Measurements from ENCODE around the gene IL1A.

IL1A gene

GRCh38 chr2:112814278-112814677, 30.0 kb upstream of the IL1A start:
- no peak overlapping the region for H3K4me3 ChIP-seq (ENCODE audit: low read length)
- no peaks in the 10 kb centered on the region for H3K27me3 ChIP-seq (ENCODE audit: insufficient read depth, low read length)
- no peak overlapping the region for H3K9ac ChIP-seq (ENCODE audit: low read depth, low read length)
- WGBS, result 31% methylated on average over 2 of the region's 2 CpGs
- H3K36me3 ChIP-seq (ENCODE audit: insufficient read depth, low read length), result no peaks in the 10 kb centered on the region
- peaks cover 36% of the 10 kb centered on the region for H3K4me1 ChIP-seq (ENCODE audit: insufficient read depth, low read length)
- H3K27ac ChIP-seq (ENCODE audit: low read depth, low read length), result peak overlapping the region; percentile 38; the same call in 1 of the 2 replicates
- no peaks in the 10 kb centered on the region for H3K9me3 ChIP-seq (ENCODE audit: insufficient read depth, low read depth, low read length)

DNA sequence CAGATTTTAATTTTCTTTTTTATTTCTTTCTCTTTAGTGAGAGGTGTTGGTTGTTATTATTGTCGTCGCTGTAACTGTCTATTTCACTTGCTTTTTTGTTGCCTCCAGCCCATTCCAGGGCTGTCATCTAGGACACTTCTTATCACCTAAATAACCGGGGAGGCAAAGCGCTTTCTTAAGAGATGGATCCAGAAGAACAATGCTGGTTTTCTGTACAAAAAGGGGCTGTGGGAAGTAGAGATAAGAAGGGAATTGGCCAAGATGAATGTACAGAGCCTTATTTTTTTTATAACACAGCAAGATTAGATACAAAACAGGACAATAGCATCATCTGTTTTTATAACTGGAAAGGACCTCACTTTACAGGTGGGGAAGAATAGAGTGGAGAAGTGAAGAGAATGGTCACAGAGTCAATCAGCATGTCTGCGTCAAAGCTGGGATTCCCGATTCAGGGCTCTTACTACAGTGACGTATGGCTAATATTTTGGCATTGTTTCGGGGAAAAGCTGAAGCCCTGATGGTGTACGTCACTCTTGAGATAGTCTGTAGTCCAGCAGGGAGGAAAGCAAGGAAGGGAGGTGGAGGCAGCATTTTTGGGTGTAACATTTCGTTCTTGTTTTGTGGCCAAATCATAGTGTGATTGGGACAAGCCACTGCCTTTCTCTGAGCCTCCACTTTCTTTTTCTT, 29.1 kb upstream of the IL1A start:
- Histone ChIP-seq H3K9me3 (ENCODE audit: insufficient read depth, low read depth, low read length) (no peaks in the 10 kb centered on the region), H3K4me1 (ENCODE audit: insufficient read depth, low read length) (peaks cover 33% of the 10 kb centered on the region), H3K4me3 (ENCODE audit: low read length) (no peak overlapping the region), H3K9ac (ENCODE audit: low read depth, low read length) (no peak overlapping the region), H3K36me3 (ENCODE audit: insufficient read depth, low read length) (no peaks in the 10 kb centered on the region), H3K27ac (ENCODE audit: low read depth, low read length) (no peak overlapping the region), H3K27me3 (ENCODE audit: insufficient read depth, low read length) (no peaks in the 10 kb centered on the region)
- WGBS, result 92% methylated on average over 8 of the region's 10 CpGs

- H3K27me3 ChIP-seq (ENCODE audit: insufficient read depth, low read length), result no peaks in the 10 kb centered on the region
- H3K9me3 ChIP-seq (ENCODE audit: insufficient read depth, low read depth, low read length), result no peaks in the 10 kb centered on the region
- no peak overlapping the region for H3K9ac ChIP-seq (ENCODE audit: low read depth, low read length)
- WGBS, result 60% methylated on average over 13 of the region's 14 CpGs
- no peak overlapping the region for H3K27ac ChIP-seq (ENCODE audit: low read depth, low read length)
- H3K4me1 ChIP-seq (ENCODE audit: insufficient read depth, low read length), result peaks cover 29% of the 10 kb centered on the region
- H3K4me3 ChIP-seq (ENCODE audit: low read length), result no peak overlapping the region
- no peaks in the 10 kb centered on the region for H3K36me3 ChIP-seq (ENCODE audit: insufficient read depth, low read length)
These were observed 28.3 kb upstream of the IL1A start for GRCh38 chr2:112812318-112813267.

DNA sequence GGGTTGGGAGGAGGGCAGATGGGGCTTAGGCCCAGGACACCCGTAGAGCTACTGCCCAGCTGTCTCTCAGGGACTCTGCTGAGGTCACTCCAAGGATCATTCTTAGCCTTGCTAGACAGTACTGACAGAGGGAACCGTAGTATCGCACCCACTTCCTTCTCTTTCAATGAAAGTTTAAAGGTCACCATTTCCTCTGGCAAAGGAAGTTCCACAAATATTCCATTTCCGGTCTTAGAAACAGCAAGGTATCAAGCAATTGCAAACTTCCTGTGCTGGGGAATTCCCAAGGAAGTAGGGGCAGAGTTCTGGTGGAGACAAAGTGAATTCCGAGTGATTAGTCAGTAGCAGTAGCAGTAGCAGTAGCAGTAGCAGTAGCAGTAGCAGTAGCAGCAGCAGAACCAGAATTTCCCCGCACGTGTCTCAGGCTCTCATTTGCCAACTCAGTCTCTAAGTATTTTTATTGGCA, 27.6 kb upstream of the IL1A start:
- Histone ChIP-seq H3K4me1 (ENCODE audit: insufficient read depth, low read length) (peaks cover 24% of the 10 kb centered on the region), H3K27ac (ENCODE audit: low read depth, low read length) (no peak overlapping the region), H3K27me3 (ENCODE audit: insufficient read depth, low read length) (no peaks in the 10 kb centered on the region), H3K9ac (ENCODE audit: low read depth, low read length) (no peak overlapping the region), H3K4me3 (ENCODE audit: low read length) (no peak overlapping the region), H3K36me3 (ENCODE audit: insufficient read depth, low read length) (no peaks in the 10 kb centered on the region), H3K9me3 (ENCODE audit: insufficient read depth, low read depth, low read length) (no peaks in the 10 kb centered on the region)
- WGBS, result 82% methylated on average over 7 of the region's 7 CpGs

- Histone ChIP-seq H3K4me3 (ENCODE audit: low read length) (no peak overlapping the region), H3K36me3 (ENCODE audit: insufficient read depth, low read length) (no peaks in the 10 kb centered on the region), H3K4me1 (ENCODE audit: insufficient read depth, low read length) (peaks cover 22% of the 10 kb centered on the region), H3K27ac (ENCODE audit: low read depth, low read length) (no peak overlapping the region), H3K9ac (ENCODE audit: low read depth, low read length) (no peak overlapping the region), H3K27me3 (ENCODE audit: insufficient read depth, low read length) (no peaks in the 10 kb centered on the region), H3K9me3 (ENCODE audit: insufficient read depth, low read depth, low read length) (no peaks in the 10 kb centered on the region)
- WGBS, result 90% methylated on average over 3 of the region's 3 CpGs
These were observed 27.1 kb upstream of the IL1A start for GRCh38 chr2:112811276-112811831.

DNA sequence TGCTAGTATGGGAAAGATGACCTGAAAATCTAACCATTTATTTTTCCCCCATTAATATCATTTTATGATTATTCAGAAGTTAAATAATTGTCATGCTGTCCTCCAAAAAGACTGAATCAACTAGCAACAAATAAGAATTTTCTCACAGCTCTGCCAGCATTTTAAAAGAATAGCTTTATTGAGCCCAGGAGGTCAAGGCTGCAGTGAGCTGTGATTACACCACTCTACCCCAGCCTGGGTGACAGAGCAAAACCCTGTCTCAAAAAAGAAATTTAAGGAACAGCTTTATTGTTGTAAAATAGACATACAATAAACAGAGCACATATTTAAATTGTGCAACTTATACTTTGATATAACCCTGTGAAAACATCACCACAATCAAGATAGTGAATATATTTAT, 24.8 kb upstream of the IL1A start:
- Histone ChIP-seq H3K36me3 (ENCODE audit: insufficient read depth, low read length) (no peaks in the 10 kb centered on the region), H3K4me1 (ENCODE audit: insufficient read depth, low read length) (peaks cover 21% of the 10 kb centered on the region), H3K27me3 (ENCODE audit: insufficient read depth, low read length) (no peaks in the 10 kb centered on the region), H3K9ac (ENCODE audit: low read depth, low read length) (no peak overlapping the region), H3K9me3 (ENCODE audit: insufficient read depth, low read depth, low read length) (no peaks in the 10 kb centered on the region), H3K4me3 (ENCODE audit: low read length) (no peak overlapping the region), H3K27ac (ENCODE audit: low read depth, low read length) (no peak overlapping the region)

DNA sequence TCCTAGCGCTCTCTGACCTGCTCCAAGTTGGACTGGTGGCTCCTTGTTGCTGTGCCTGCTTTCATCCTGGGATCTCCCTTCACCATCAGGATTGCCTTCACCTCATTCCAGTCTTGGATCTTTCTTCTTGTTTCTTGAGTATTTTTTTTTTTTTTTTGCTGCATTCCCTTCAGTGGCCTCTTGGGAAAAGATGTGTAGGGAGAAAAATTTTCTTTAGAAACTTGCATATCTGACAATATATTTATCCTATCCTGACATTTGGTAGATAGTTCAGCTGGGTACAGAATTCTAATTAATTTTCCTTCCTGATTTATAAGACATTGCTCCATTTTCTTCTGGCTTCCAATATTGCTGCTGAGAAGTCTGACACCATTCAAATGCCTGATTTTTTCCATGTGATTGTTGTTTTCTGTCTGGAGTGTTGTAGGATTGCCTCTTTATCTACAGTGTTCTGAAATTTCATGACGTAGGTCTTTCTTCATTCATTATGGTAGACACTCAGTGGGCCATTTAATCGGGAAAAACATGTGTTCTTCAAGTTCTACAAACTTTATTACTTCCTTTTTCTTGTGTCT, 23.0 kb upstream of the IL1A start:
- 94% methylated on average over 3 of the region's 3 CpGs for WGBS
- no peak overlapping the region for H3K9ac ChIP-seq (ENCODE audit: low read depth, low read length)
- H3K4me3 ChIP-seq (ENCODE audit: low read length), result no peak overlapping the region
- no peaks in the 10 kb centered on the region for H3K27me3 ChIP-seq (ENCODE audit: insufficient read depth, low read length)
- no peaks in the 10 kb centered on the region for H3K9me3 ChIP-seq (ENCODE audit: insufficient read depth, low read depth, low read length)
- no peak overlapping the region for H3K27ac ChIP-seq (ENCODE audit: low read depth, low read length)
- H3K4me1 ChIP-seq (ENCODE audit: insufficient read depth, low read length), result peaks cover 7% of the 10 kb centered on the region
- no peaks in the 10 kb centered on the region for H3K36me3 ChIP-seq (ENCODE audit: insufficient read depth, low read length)

GRCh38 chr2:112805542-112805941, 21.2 kb upstream of the IL1A start:
- Histone ChIP-seq H3K27ac (ENCODE audit: low read depth, low read length) (no peak overlapping the region), H3K27me3 (ENCODE audit: insufficient read depth, low read length) (no peaks in the 10 kb centered on the region), H3K9me3 (ENCODE audit: insufficient read depth, low read depth, low read length) (no peaks in the 10 kb centered on the region), H3K9ac (ENCODE audit: low read depth, low read length) (no peak overlapping the region), H3K4me1 (ENCODE audit: insufficient read depth, low read length) (no peaks in the 10 kb centered on the region), H3K36me3 (ENCODE audit: insufficient read depth, low read length) (no peaks in the 10 kb centered on the region), H3K4me3 (ENCODE audit: low read length) (no peak overlapping the region)
- WGBS, result 92% methylated on average over 11 of the region's 11 CpGs

DNA sequence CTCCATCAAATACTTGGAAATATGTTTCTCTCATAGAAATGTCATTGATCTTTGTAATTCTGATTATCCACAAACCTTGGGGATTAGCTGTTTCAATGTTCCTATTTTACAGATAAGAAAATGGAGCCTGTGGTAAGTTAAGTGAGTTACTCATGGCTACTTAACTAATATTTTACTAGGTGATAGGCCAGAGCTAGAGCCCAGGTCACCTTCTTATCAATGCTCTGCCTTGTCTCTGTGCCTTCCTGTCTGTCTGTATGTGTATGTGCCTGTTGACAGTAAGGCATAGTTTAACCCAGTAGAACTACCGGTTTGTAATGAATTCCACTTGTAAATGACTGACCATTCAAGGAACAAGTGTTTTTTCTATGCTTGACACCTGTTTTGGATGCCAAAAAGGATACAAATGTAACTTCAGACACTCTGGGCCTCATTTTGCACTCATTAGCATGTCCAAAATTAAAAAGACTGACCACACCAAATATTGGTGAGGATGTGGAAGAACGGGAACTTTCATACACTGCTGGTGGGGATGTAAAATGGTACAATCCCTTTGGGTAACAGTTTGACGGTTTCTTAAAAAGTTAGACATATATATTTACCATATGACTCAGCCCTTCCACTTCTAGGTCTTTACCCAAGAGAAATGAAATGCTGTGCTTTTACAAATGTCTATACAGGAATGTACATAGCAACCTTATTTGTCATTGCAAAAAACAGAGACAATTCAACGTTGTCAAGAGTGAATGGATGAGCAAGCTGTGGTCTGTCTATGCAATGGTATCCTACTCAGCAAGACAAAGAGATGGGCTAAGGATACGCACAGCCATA, 19.6 kb upstream of the IL1A start:
- H3K9me3 ChIP-seq (ENCODE audit: insufficient read depth, low read depth, low read length), result no peaks in the 10 kb centered on the region
- no peak overlapping the region for H3K9ac ChIP-seq (ENCODE audit: low read depth, low read length)
- H3K4me1 ChIP-seq (ENCODE audit: insufficient read depth, low read length), result no peaks in the 10 kb centered on the region
- H3K36me3 ChIP-seq (ENCODE audit: insufficient read depth, low read length), result no peaks in the 10 kb centered on the region
- no peaks in the 10 kb centered on the region for H3K27me3 ChIP-seq (ENCODE audit: insufficient read depth, low read length)
- H3K4me3 ChIP-seq (ENCODE audit: low read length), result no peak overlapping the region
- no peak overlapping the region for H3K27ac ChIP-seq (ENCODE audit: low read depth, low read length)
- WGBS, result 89% methylated on average over 4 of the region's 5 CpGs

DNA sequence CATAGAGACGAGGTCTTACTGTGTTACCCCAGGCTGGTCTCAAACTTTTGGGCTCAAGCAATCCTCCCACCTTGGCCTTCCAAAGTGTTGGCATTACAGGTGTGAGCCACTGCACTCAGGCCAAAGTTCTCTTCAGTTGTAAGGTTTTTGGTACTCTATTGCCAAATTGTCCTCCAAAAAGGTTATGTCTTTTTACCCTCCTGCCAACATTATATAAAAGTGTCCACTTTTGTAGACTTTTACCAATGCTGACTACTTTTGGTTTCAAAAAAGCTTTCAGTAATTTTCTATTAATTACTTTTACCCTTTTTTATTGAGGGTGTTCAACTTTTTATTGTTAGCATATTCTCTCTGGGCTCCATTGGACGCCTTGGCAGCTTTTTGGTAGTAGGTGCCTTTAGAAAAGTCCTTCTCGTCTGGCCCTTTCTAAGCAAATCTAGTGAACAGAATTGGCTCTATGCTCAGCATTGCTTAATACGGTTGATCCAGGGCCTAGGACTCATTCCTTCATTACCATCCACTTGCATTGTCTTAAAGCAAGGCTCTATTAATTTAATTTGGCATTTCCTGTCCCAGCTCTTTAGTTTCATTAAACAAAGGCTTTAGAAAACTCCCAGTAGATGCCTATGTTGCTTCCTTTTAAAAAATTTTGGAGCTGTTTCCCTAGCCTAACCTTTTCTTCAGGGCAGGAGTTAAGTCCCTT, 16.7 kb upstream of the IL1A start:
- H3K9me3 ChIP-seq (ENCODE audit: insufficient read depth, low read depth, low read length), result no peaks in the 10 kb centered on the region
- no peak overlapping the region for H3K9ac ChIP-seq (ENCODE audit: low read depth, low read length)
- no peaks in the 10 kb centered on the region for H3K27me3 ChIP-seq (ENCODE audit: insufficient read depth, low read length)
- WGBS, result 87% methylated on average over 4 of the region's 4 CpGs
- H3K4me1 ChIP-seq (ENCODE audit: insufficient read depth, low read length), result no peaks in the 10 kb centered on the region
- no peak overlapping the region for H3K27ac ChIP-seq (ENCODE audit: low read depth, low read length)
- no peak overlapping the region for H3K4me3 ChIP-seq (ENCODE audit: low read length)
- no peaks in the 10 kb centered on the region for H3K36me3 ChIP-seq (ENCODE audit: insufficient read depth, low read length)

All from HUES64 (cell line).